Activated T-cell treated with anti-CD3 and anti-CD28 coated beads for 48 hours (primary cell): ENCODE results near the gene FOXA1.
A peak's percentile ranks its signal among the peaks of the same experiment; 100 is the strongest.

Experiments used
- DNase-seq: peaks from one replicate; pipeline ENCODE4 v3.0.0-alpha.2; 2020; ENCODE audit warnings: low read depth

Gene FOXA1

GRCh38 chr14:37602605-37603453 is 7.8 kb upstream of the FOXA1 start:
- DNase-seq, result no peak

- DNase-seq, result no peak
These were observed 6.8 kb upstream of the FOXA1 start for GRCh38 chr14:37601865-37602264.

DNA sequence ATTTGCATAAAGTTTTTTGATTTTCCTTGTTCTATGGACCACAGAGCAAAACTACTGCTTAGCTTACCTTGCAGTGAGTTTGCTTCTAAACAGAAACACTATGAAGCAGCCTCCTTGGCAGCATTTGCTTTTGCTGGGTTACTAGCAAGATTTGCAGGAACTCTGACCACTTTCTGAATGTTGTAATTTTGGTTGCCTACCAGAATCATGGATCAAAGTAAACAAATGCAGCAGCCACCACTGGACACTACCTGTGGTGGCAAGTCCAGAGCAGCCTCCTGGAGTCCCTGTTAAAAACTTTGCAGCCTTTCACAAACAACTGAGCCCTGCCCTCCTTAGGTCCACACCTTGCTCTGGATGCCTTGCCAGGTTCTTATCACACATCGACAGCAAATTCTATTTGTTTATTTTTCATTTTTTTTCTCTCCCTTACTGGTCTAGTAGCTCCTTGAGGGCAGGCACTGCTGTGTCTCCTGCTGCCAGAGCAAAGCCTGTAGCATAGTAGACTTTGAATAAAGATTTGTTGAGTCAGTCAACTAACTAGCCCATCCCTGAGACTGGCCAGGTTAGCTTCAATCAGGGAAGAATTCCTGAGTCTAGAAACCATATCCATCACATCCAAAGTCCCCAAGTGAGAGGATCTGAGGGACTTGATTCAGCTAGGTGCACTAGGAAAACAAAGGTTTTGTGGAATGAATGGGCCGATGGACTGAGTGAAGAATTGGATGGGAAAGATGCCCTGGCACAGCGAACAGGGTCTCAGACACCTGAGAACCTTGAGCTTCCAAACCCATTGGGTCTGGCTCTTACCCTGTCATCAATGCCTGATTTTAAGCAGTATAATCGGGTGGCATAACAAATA is 6.1 kb upstream of the FOXA1 start:
- no peak for DNase-seq

GRCh38 chr14:37599507-37600368 is 4.7 kb upstream of the FOXA1 start:
- DNase-seq, result no peak

- DNase-seq, result no peak
These were observed 3.9 kb upstream of the FOXA1 start for GRCh38 chr14:37598747-37599506.

- DNase-seq, result no peak
These were observed 3.1 kb upstream of the FOXA1 start for GRCh38 chr14:37597914-37598746.

GRCh38 chr14:37597538-37597913 is 2.5 kb upstream of the FOXA1 start:
- DNase-seq, result no peak

DNA sequence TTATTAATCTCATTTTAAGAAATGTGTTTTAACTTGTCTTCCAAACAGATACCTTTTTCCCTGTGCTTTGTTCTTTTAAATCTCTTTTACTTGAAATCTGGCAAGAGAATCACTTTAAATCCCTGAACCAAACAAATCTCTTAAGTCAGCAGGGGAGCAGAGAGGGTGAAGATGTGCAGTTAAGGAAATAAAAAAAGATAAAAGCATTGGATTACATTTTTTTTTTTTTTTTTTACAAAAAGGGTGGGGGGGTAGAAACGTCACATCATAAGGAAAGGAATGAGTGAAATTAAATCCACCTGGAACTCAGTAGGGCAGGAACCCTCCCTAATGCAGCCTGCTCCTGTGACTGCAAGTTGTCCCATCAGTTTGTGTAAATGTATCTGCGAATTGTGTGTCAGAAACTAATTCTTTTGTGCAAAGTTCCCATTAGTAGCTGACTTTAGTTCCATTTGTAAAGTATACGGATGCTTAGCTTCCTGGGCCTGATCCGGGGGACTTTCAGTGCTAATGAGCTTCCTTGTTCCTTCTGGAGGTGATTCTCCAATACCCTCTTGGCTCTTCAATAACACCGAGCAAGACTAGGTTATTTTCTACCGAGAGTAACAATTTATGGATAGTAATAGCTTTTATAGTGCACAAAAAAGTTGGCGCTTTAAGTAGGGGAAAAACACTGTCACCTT is 1.9 kb upstream of the FOXA1 start:
- no peak for DNase-seq

DNA sequence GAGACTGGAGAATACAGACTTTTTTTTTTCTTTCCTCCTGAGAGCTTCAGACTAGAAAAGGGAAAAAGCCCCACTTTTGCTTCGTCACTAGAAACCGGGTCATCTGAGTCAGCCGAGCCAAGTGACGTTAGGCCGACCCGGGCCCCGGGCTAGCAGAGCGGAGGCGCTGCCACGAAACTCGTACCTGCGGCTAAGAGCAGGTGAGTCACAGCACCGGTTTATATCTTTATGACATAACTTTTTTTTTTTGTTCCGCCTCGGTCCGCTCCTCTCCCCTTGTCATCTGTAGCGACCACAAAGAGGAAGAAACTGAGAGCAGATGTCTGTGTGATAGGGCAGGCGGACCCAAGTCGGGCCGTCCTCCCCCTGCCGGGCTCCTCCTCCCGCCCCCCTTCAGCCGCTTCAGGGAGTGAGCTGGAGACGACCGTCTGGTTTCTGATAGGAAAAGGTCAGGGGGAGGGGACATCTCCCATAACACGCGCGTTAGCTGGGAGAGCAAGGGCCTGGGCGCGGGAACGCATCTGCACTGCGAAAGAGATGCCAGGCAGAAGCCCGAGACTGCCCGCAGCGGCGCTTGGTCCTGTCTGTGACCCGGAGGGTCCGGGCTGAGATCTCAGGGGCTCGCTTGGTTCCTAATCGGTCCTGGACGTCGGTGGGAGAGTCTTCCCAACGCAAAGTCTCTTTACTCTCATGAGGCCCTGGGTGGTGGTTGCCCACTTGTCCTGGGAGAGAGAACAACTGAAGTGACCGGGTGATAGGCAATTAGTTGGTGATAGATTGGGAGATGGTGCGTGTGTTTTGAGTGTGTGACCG is 966 bp upstream of the FOXA1 start:
- peak; percentile 66 for DNase-seq

DNA sequence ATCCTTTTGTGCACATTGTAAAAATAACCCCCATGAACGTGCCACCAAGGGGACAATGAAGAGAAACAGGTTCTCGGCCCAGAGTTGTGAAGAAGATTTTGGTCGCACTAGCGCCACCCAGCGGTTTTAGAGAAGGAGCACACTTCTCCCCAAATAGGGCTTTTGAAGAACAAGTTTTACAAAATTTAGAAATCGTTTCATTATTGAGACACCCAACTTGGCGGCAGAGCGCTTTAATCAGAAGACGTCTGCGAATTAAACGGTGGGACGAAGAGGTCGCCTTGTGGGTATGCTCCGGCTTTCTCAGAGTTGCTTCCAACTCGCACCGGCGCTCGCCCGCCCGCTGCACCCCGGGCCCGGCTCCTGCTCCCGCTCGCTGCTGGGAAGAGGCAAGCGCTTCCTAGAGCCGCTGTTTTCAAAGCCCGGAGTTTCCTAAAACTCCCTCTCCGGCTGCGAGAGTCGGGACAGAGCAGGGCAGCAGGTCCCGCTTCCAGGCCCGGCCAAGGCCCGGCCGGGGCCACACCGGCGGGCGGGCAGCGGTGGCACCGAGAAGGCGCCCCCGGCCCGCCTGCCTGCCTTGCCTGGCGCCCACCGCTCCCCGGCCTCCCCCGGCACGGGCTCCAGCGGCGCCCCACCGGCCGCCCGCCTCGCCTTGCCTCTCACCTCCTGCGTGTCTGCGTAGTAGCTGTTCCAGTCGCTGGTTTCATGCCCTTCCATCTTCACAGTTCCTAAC is 645 bp downstream of the FOXA1 start:
- no peak for DNase-seq

GRCh38 chr14:37593511-37594237 is 1.4 kb downstream of the FOXA1 start:
- no peak for DNase-seq

DNA sequence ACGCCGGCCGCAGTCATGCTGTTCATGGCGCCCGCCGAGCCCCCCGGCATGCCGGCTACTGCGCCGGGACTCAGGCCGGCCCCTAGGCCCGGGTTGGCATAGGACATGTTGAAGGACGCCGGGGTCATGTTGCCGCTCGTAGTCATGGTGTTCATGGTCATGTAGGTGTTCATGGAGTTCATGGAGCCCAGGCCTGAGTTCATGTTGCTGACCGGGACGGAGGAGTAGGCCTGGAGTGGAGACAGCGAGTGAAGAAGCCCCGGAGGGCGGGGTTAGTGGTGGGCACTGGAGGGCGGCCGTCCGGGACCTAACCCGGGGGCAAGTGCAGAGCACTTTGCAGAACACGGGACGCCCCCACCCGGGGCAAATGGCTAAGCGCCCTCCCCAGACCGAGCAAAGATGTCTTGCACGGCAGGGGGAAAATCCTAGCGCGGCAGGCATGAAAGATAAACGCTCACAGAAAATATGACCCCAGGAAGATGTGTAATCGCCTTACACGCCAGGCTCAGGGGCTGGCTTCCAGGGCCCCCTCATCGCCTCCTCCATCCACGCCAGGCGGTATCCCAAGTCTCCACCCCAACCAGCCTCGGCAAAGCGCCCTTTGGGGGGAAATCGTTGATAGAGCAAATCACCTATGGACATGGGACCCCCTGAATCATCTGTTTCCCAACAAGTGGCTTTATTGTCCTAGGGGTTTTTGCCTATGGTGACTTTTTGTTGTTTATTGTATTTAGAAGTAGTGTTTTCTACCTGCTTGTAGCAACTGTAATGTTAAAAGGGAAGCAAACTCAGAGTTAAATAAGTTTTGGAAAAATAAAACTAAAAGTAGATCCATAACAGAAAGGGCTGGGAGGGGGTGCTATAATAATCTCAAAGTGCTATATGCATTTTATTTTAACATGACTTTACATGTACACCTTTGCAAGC is 2.3 kb downstream of the FOXA1 start:
- DNase-seq, result no peak

DNA sequence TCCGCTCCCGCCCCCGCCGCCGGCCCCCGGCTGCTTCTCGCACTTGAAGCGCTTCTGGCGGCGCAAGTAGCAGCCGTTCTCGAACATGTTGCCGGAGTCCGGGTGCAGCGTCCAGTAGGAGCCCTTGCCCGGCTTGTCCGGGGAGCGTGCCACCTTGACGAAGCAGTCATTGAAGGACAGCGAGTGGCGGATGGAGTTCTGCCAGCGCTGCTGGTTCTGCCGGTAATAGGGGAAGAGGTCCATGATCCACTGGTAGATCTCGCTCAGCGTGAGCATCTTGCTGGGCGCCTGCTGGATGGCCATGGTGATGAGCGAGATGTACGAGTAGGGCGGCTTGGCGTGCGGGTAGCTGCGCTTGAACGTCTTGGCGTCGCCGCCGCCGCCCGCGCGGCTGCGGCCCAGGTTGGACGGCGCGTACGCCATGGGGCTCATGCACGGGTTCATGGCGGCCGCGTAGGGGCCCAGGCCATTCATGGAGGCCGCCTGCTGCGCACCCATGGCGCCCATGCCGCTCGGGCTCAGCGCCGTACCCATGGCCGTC is 3.0 kb downstream of the FOXA1 start:
- DNase-seq, result no peak

- no peak for DNase-seq
These were observed 3.6 kb downstream of the FOXA1 start for GRCh38 chr14:37591311-37591940.

DNA sequence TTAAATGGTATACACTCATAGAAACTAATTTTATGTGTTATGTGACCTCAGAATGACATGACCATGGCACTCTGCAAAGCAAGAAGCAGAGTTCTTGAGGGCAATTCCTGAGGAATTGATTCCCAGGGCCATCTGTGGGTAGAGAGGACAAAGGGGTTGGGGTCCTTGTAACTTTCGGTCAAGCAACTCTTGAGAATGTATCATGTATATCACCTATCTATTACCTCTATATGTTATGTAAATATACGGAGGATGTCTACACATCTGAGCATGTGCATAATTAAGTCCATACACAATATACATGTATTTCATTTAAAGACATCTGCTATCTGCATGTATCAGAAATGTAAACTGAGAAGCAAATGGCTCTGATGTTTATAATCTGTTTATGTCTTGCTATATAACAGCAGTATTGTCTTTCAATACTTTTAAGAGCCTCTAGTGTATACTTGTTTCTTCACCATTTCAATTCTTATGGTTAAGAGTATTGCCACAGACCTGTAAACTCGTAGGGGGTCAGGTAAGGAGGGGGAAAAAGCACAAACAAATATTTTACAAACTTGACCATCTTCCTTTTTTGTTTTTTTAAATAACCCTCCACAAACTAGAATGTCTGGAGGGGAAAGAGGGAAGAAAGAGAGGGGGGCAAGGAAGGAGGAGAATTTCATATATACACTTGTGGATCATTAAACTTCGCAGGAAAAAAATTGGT is 4.5 kb downstream of the FOXA1 start:
- DNase-seq, result no peak
